GM10847 (cell line): ENCODE data around the gene RASGRP2.

ENCODE experiments used
- POLR2A ChIP-seq: IDR thresholded peaks from 2 replicates; pipeline ENCODE4 v1.6.1; 2011; ENCODE audit not compliant: insufficient read length; ENCODE audit errors: extremely low read depth

Gene RASGRP2

GRCh38 chr11:64743591-64744543 lies at the start of gene RASGRP2:
RASGRP2 (minus strand) TSS chr11:64744142; CDS start chr11:64742866, 1,276 bp downstream.
- no peak for TF ChIP-seq POLR2A

- TF ChIP-seq POLR2A, result no peak
These were observed 48.5 kb upstream of the RASGRP2 start for GRCh38 chr11:64792482-64792881.

DNA sequence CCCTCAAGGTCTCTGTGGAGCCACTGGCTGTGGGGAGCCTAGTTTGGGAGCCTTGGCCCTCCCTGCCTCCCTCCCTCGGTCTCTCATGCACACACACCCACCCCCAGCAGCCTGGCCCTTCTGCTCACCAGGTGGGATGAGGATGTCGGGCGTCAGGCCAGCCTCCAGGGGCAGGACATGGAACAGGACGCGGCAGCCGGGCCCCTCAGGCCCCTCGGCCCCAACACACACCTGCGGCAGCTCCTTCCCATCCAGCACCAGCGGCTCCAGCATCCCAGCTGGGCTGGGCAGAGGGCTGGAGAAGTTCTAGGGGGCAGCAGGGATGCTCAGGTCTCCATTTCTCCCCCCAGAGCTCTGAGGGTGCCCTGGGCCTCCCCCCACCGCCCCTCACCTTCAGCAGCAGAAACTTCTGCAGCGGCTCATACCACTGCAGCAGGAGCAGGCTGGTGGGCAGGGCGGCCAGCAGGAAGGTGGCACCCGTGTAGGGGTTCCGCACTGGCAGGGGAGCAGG lies 47.9 kb upstream of the RASGRP2 start:
- TF ChIP-seq POLR2A, result no peak

GRCh38 chr11:64790205-64791095 lies 46.5 kb upstream of the RASGRP2 start:
- TF ChIP-seq POLR2A, result no peak

DNA sequence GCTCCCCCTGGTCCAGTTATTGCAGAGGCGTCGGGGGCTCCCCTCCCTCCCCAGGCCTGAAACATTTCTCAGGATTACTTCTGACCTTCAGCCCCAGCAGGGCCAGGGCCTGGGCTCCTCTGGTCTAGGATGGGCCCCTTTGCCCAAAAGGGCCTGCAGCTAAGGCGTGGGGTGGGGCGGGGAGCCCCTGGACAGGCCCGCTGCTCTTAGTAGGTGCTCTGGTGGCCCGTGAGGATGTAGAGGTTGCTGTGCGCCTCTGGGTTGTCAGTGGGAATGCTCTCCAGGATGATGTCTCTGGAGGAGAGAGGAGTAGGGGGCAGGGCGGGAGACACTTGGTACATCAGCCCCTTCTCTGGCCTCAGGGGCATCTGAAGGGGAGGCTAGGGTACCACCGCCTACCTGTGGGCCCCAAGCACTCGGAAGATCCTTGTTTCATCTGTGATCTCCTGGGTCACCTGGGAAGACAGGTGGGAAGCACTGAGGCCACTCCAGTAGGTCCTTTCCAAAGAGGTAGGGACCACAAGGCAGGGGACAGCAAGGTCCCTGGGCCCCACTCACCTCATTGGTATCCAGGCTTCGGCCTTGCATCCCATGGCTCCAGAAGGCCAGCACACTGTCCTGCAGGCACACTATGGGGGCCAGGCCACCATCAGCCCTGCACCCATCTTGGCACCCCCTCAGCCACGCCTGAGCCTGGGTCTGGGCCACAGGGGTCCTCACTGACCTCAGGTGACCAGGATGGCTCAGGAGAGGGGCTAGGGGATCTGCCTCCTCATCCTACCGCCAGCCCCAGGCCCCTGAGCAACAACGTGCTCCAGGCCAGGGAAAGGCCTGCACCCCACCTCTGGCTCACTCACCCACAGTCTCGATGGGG lies 45.6 kb upstream of the RASGRP2 start:
- no peak for TF ChIP-seq POLR2A

- no peak for TF ChIP-seq POLR2A
These were observed 44.6 kb upstream of the RASGRP2 start for GRCh38 chr11:64788321-64789215.

- TF ChIP-seq POLR2A, result no peak
These were observed 43.8 kb upstream of the RASGRP2 start for GRCh38 chr11:64787526-64788320.

DNA sequence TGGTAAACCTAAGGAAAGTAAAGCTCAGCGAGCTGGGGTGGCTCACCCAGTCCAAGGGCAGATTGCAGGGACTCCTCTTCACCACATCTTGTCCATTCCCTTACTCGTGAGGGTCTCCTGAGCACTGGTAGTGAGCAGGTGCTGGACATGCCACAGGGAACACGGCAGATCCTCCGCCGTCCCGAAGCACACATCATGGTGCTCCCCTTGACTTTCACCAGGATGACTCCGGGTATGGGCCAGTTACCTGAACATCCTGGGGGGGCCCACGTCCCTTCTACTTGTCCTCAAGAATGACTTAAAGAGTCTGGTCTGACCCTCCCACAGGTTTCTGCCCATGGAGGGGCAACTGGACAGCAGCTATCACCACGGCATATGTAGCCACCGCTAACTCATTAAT lies 42.4 kb upstream of the RASGRP2 start:
- TF ChIP-seq POLR2A, result no peak

- TF ChIP-seq POLR2A, result no peak
These were observed 41.1 kb upstream of the RASGRP2 start for GRCh38 chr11:64784813-64785581.

DNA sequence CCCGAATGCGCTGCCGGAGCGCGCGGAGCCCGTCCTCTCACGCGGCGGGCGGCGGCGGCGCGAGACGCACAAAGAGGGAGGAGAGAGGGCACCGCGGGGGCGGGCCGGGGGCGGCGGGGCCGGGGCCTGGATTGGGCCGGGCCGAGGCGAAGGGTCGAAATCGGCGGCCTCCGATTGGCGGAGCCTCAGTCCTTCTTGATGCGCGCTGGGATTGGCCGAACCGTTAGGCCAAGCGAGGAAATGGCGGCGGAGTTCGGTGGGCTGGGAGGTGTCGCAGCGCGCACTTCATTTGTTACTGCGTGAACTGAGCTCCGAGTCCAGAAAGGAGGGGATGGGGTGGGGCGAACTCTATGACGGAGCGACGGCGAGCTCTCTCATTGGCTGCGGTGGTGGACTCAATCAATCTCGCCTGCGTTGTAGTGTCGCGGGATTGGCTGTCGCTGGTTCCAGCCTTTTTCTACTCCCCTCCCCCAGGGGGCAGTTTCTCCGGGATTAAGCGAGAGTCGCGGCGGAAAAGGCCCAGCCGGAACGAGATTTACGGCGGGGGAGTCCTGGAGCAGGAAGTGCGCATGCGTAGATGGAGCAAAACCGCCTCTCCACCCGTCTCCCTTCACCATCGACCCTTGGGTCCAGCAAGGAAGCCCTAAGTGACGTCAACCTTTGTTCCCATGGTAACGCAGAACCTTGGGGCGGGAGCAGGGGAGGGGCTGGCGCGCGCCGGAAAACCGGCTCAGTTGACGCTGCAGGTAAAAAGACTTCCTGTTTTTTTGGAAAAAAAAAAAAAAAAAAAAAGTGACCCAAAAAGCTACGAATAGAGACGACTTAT lies 34.7 kb upstream of the RASGRP2 start, which contains the start of gene SF1:
SF1 (minus strand) TSS at position 70 of the 826 bp plus-strand sequence. CDS start 150 bp downstream, outside the sequence.
- peak; percentile 71 for TF ChIP-seq POLR2A

DNA sequence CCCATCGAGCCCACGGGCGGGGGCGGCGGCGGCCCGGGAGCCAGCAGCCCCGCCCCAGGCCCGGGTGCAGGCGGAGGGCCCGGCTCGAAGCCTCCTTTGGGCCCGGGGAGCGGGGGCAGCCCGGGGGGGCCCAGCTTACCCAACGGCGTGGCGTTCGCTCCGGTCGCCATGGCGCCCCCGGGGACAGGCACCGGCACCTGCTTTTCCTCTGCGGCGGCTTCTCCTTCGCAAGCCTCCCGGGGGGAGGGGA lies 34.2 kb upstream of the RASGRP2 start:
- TF ChIP-seq POLR2A, result no peak
